Measurements from ENCODE around the gene PAM. TPM values are rescaled to one million over a fixed set of nuclear protein-coding genes. Genes with fewer than 3 reads are reported as not detected.

Gene PAM
- total and polyA plus RNA-seq, 2 of the 8 experiments (the other 6 are each of a cell fraction or from before 2014, with no cell fraction given), result 30.4 to 67.8 TPM

- H4K8ac ChIP-seq (ENCODE audit: extremely low read depth, insufficient read depth, low read length), result no peak overlapping the region
- H3K23ac ChIP-seq (ENCODE audit: insufficient read length), result no peak overlapping the region
- H3K23me2 ChIP-seq (ENCODE audit: low read depth, low read length), result no peaks in the 10 kb centered on the region
- H3K79me2 ChIP-seq (ENCODE audit: control insufficient read depth in 1 of 2, insufficient read depth in 2 of 2, low read length in 2 of 2), result no peaks in the 10 kb centered on the region
- H2BK5ac ChIP-seq (ENCODE audit: low read depth, low read length), result no peak overlapping the region
- H3K4ac ChIP-seq (replicated peaks; ENCODE audit: insufficient read length, low read depth, low read length), result no peak overlapping the region
- no peak overlapping the region for H2BK15ac ChIP-seq (ENCODE audit: low read length)
- H3K4me1 ChIP-seq (replicated peaks in 1 of 4; ENCODE audit: control insufficient read depth in 3 of 4, insufficient read depth in 4 of 4, low read length in 3 of 4), result no peaks in the 10 kb centered on the region
- H3K4me2 ChIP-seq (ENCODE audit: insufficient read depth in 1 of 2, low read depth in 2 of 2, low read length in 2 of 2), result no peak overlapping the region
- H2AK5ac ChIP-seq (ENCODE audit: low read depth, low read length), result no peak overlapping the region
- no peak overlapping the region for H2BK120ac ChIP-seq (replicated peaks; ENCODE audit: low read depth, low read length)
- POLR2A ChIA-PET (ENCODE audit: partially characterized antibody), result interaction anchor here (0.7 kb wide), 1 partner anchor 45 kb away, joined by 3 read pairs; no protein-coding TSS in a partner anchor
- no peak overlapping the region for H3K18ac ChIP-seq (ENCODE audit: extremely low read depth, low read length)
- no peak for DNase-seq (ENCODE audit: low read depth in 1 of 2, low spot score in 2 of 2)
- no peak overlapping the region for H3K27ac ChIP-seq (ENCODE audit: low read depth, low read length)
- H3K9me3 ChIP-seq (ENCODE audit: insufficient read depth in 2 of 2, low read depth in 1 of 2, low read length in 1 of 2), result no peaks in the 10 kb centered on the region
- H4K5ac ChIP-seq (ENCODE audit: insufficient read length, low read depth, low read length), result no peak overlapping the region
- H4K91ac ChIP-seq (replicated peaks; ENCODE audit: insufficient read length, low read length), result no peak overlapping the region
- H2BK20ac ChIP-seq (ENCODE audit: low read length), result no peak overlapping the region
- no peak overlapping the region for H3K9ac ChIP-seq (replicated peaks in 1 of 4; ENCODE audit: extremely low read depth in 1 of 4, low read depth in 3 of 4, low read length in 3 of 4)
- no peak overlapping the region for H2AFZ ChIP-seq (ENCODE audit: low read length)
- H3K14ac ChIP-seq (ENCODE audit: insufficient read length), result no peak overlapping the region
- CTCF ChIA-PET (ENCODE audit: partially characterized antibody), result interaction anchor here (0.8 to 1.2 kb wide), 2 partner anchors 9 to 256 kb away, joined by 3 read pairs; no protein-coding TSS in a partner anchor
- H4K20me1 ChIP-seq (replicated peaks in 1 of 2; ENCODE audit: control insufficient read depth in 1 of 2, insufficient read depth in 2 of 2, low read length in 2 of 2), result no peaks in the 10 kb centered on the region
- no peak overlapping the region for H3K4me3 ChIP-seq (ENCODE audit: extremely low read depth in 1 of 4, insufficient read depth in 2 of 4, low read depth in 3 of 4, low read length in 4 of 4)
- FAIRE-seq, result no peak
- H3K79me1 ChIP-seq (ENCODE audit: low read depth, low read length), result no peaks in the 10 kb centered on the region
- H3K56ac ChIP-seq (replicated peaks; ENCODE audit: insufficient read length, low read depth, low read length), result no peak overlapping the region
- WGBS, 2 experiments (ENCODE audit: extremely low coverage in 1 of 2, insufficient coverage in 1 of 2, insufficient read length in 1 of 2, insufficient replicate concordance in 2 of 2, low coverage in 1 of 2, low lambda C conversion rate in 2 of 2, missing lambda C conversion rate in 1 of 2), result 91% methylated on average over 2 of the region's 2 CpGs; no CpG with 5 or more reads in 1 of the 2 experiments
- H2BK12ac ChIP-seq (ENCODE audit: low read depth, low read length), result no peak overlapping the region
- H3K27me3 ChIP-seq (replicated peaks in 1 of 4; ENCODE audit: control insufficient read depth in 3 of 4, extremely low read depth in 1 of 4, insufficient read depth in 3 of 4, low read length in 3 of 4), result no peaks in the 10 kb centered on the region
- no peaks in the 10 kb centered on the region for H3K36me3 ChIP-seq (ENCODE audit: control insufficient read depth in 2 of 4, insufficient read depth in 4 of 4, low read length in 3 of 4)
- TF ChIP-seq GABPA (IDR thresholded peaks at IDR 0.05; ENCODE audit: borderline replicate concordance, insufficient read depth, low read length) (no peak), SP2 (IDR thresholded peaks at IDR 0.05; ENCODE audit: low read length) (no peak), HDAC2 (IDR thresholded peaks at IDR 0.05; ENCODE audit: borderline replicate concordance in 1 of 2, low read depth in 2 of 2, low read length in 2 of 2) (no peak)
Observed at GRCh38 chr5:103036601-103037000, 281.5 kb downstream of the PAM start.

All from H1 (cell line).